HG03520 (cell line): Measurements from ENCODE around the gene MEGF11.
"Not testable (repeated sequence)": the region's sequence is repeated elsewhere in the genome, so short reads cannot be mapped to it uniquely, and the experiment has no call there.

Source experiments
- ATAC-seq: cut with Tn5 transposase; IDR thresholded peaks from one replicate; pipeline ENCODE4 v1.9.1; 2021; ENCODE audit warnings: mild to moderate bottlenecking, moderate library complexity; ENCODE audit not compliant: unreplicated experiment

The MEGF11 gene

GRCh38 chr15:66276546-66276945, 23.0 kb upstream of the MEGF11 start:
- no peak for ATAC-seq

GRCh38 chr15:66275352-66275751, 21.8 kb upstream of the MEGF11 start:
- ATAC-seq = no peak

DNA sequence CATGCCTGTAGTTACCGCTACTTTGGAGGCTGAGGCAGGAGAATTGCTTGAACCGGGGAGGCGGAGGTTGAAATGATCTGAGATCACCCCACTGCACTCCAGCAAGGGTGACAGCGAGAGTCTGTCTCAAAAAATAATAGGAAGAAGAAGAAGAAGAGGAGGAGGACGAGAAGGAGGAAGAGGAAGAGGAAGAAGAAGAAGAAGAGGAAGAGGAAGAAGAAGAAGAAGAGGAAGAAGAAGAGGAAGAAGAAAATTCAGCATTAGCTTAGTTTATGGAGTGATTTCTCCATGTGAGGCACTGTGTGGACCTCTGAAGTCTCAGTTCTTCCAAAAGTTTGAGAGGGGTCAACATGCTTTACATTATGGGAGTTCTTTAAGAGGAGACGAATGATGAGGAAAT, 17.4 kb upstream of the MEGF11 start:
- ATAC-seq = no peak

- ATAC-seq = no peak
These were observed 16.0 kb upstream of the MEGF11 start for GRCh38 chr15:66269326-66270090.

- no peak for ATAC-seq
These were observed 11.4 kb upstream of the MEGF11 start for GRCh38 chr15:66264859-66265513.

GRCh38 chr15:66262837-66263236, 9.3 kb upstream of the MEGF11 start:
- ATAC-seq = not testable (repeated sequence)

GRCh38 chr15:66261056-66261455, 7.5 kb upstream of the MEGF11 start:
- no peak for ATAC-seq

DNA sequence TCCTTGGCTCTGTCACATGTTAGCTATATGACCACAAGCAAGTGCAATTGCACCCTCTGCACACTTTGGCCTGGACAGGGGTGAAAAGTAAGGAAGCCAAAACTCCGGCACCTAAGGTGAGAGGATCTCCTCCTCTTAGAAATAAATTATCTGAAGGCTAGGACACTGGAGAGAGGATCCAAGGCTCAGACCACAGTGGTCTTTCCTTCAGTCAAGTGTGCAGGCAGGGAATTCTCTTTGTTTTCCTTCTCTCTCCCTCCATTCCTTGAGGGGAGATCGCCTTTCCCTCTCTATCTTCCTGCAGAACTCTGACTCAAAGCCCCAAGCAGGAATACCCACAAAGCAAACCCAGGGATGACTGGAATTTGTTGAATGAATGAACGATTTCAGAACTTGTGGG, 3.1 kb upstream of the MEGF11 start:
- ATAC-seq = no peak

DNA sequence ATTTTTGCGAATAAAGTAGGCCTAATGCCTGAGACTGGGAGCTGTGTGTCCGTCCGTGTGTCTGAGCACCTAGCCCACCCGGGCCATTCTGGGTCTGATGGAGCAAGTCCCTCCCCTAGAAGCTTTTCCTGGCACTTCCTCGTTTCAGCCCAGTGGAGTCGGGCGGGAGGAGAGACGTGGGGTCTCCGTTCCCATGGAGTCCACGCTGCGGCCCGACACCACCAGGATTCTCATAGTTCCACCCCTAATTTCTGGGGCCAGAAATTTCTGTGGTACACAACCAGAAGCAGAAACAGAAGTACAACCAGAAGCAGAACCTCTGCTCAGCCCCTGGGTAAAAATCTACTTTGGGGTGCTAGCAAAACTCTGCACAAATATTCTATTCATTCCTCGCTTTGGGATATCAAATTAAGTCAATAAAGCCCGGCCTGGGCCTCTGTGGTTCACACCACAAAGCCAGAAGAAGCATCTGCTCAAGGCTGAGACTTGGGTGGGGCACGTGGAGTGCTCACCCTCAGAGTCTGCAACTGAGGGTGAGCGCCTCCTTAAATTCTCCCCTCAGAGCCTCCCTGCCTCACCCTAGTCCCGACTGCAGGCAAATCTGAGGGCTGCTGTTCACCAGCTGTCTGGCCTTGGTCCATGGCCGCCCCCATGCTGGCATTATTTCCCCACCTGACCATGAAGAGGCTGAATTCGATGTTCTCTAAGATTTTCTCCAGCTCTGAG, 1.6 kb upstream of the MEGF11 start:
- ATAC-seq = no peak

GRCh38 chr15:66254089-66254950, 770 bp upstream of the MEGF11 start:
- ATAC-seq = no peak

GRCh38 chr15:66252685-66253417, 699 bp downstream of the MEGF11 start:
- no peak for ATAC-seq

- no peak for ATAC-seq
These were observed 1.5 kb downstream of the MEGF11 start for GRCh38 chr15:66251790-66252684.

DNA sequence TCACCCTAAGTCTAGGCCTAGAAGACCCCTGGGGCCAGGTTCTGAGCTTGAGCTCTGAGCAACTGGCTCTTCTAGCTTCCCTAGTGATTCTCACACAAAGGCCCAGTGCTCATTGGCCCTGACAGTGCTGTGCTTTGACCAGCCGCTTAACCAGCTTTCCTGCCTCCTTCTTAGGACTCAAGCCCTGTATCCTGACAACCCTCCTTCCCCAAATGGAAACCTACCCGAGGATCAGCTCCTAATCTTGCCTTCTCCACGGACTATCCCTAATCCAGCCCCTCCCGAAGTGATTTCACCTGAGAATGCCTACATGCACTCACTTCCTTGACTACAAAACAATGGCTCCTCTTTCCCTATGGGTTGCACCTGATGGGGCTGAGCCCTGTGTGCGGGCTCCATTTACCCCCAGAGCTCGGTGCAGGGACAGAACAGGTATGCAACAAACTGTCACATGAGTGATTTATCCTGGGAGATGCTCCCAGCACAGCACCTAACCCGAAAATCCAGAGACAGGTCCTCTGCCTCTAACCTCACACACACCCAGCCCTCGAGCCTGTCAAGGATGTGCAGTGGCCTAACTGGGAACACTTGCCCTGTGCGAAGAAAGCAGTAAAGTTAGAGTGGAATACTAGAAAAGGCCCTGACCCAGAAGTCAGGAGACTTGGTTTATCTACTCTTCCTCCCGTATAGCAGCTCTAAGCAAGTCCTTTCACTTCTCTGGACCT, 2.3 kb downstream of the MEGF11 start:
- no peak for ATAC-seq

DNA sequence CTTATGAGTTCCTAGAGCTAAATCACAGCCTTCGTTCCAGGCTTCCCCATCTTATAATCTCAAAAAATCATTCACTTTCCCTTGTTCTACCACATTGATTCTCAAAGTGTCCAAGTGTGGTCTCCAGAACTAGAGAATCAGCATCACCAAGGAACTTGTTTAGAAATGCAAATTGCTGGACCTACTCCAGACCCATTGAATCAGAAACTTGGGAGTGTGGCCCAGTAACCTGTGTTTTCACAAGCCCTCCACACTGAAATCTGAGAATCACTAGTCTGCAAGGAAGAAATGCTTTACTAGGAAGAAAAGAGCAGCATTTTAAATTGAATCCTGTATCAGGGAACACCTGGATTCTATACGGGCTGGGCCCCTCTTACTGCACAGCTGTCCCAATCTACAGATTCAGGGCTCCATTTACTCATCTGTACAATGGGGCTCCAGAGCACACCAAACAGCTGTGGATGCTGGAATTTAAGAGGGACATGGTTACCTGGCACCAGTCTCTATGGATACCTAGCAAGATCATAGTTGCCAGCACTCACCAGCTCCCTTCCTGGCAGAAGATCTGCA, 3.9 kb downstream of the MEGF11 start:
- no peak for ATAC-seq

DNA sequence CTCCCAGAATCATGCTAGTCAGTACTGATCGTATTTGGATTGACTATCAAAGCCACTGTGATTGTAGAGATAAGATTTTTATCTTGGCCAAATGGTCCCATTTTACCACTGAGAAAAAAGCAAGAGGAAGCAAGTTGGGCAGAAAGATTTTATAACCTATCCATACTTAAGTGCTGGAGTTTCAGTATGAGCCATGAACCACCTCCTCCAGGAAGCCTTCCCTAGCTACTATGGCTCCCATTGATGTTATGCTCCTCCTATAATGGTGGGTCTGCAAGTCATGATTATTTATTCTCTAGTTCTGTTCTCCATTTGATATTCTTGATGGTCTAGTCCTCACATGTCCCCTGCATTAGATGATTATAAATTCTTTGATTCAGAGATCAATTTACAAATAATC, 6.6 kb downstream of the MEGF11 start:
- no peak for ATAC-seq

DNA sequence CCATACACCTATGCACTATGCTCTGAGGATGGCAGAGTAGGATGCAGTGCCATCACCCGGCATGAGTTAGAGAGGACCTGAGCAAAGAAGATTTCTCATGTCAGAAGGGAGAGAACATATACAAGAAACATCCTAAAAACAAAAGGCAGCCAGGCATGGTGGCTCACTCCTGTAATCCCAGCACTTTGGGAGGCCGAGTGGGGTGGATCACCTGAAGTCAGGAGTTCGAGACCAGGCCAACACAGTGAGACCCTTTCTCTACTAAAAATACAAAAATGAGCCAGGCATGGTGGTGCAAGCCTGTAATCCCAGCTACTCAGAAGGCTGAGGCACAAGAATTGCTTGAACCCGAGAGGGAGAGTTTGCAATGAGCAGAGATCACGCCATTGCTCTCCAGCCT, 7.7 kb downstream of the MEGF11 start:
- ATAC-seq = not testable (repeated sequence)

GRCh38 chr15:66241908-66242285, 11.7 kb downstream of the MEGF11 start:
- no peak for ATAC-seq
